NCI-H446 treated with DMSO at 0.1 percent for 48 hours (cell line): Measurements from ENCODE around the gene TRIM59.

Experiments used
- DNase-seq: peaks from one replicate; lab custom pipeline; 2025; lab: John Stamatoyannopoulos, UW

Gene TRIM59

GRCh38 chr3:160449636-160450598, at the start of gene TRIM59:
Gene TRIM59, minus strand, starts transcription at chr3:160449786. Its CDS starts 10,603 bp downstream, at chr3:160439183.
- no peak for DNase-seq

DNA sequence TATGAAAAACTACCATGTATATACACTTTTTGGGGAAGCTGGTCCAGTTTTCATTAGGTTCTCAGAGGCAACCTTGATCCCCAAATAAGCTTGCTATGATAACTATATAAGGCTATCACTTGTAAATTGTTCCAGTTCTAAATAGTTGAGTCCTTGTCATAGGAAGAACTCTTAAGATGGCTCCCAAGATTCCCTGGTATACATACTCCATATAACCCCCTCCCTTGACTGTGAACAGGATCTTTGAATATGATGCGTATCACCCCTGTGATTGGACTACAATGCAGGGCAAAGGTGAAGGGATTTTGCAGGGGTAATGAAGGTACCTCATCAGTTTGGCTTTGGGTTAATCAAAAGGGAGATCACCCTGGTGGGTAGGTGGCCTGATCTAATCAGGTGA, 48.6 kb upstream of the TRIM59 start:
- DNase-seq = no peak

GRCh38 chr3:160490166-160490565, 40.6 kb upstream of the TRIM59 start:
- DNase-seq = no peak

DNA sequence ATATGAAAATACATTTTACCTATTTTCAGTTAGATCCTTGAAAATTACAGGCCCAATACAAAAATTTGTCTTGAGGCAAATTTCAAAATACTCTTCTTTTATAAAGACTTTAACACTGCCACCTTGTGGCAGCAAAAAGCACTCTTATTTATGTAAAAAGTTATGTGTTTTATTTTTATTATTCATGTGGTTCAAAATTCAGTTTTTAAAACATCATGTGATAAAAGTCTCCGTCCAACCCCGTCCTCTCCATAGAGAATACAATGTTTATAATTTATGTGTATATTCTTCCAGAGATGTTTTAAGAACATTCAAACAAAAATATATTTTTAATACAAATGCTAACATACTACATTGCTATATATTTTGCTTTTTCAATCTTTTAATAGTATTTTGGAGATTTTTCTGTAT, 36.9 kb upstream of the TRIM59 start:
- peak; percentile 38 for DNase-seq

- no peak for DNase-seq
Measured at GRCh38 chr3:160482796-160483195, 33.2 kb upstream of the TRIM59 start.

DNA sequence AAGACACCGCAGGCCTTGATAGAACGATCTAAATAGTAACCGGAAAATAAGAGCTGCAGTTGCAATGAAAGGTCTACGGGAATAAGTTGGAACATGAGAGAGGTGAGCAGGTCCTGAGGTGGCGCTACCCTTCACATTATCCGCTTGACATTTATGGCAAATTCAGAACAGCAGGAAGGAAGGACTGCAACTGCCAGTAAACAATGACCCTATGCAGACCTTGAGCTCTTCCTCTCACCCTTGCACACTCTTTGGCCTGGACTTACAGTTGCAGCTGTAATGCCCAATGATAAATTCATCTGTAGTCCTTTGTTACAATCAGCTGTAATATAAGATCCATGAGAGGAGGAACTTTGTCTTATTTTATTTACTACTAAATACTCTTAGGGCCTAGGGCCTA, 32.3 kb upstream of the TRIM59 start:
- no peak for DNase-seq

- no peak for DNase-seq
Measured at GRCh38 chr3:160480931-160481330, 31.3 kb upstream of the TRIM59 start.

- no peak for DNase-seq
Measured at GRCh38 chr3:160479376-160479775, 29.8 kb upstream of the TRIM59 start.

GRCh38 chr3:160478338-160478737, 28.8 kb upstream of the TRIM59 start:
- no peak for DNase-seq

GRCh38 chr3:160477750-160478149, 28.2 kb upstream of the TRIM59 start:
- DNase-seq = no peak

GRCh38 chr3:160475884-160476283, 26.3 kb upstream of the TRIM59 start:
- DNase-seq = no peak

- no peak for DNase-seq
Measured at GRCh38 chr3:160475153-160475552, 25.6 kb upstream of the TRIM59 start.

- no peak for DNase-seq
Measured at GRCh38 chr3:160474416-160474838, 24.8 kb upstream of the TRIM59 start.

GRCh38 chr3:160473978-160474377, 24.4 kb upstream of the TRIM59 start:
- DNase-seq = no peak

- no peak for DNase-seq
Measured at GRCh38 chr3:160473221-160473620, 23.6 kb upstream of the TRIM59 start.

- DNase-seq = no peak
Measured at GRCh38 chr3:160472344-160472743, 22.8 kb upstream of the TRIM59 start.

- no peak for DNase-seq
Measured at GRCh38 chr3:160471892-160472291, 22.3 kb upstream of the TRIM59 start.

GRCh38 chr3:160470181-160470580, 20.6 kb upstream of the TRIM59 start:
- DNase-seq = no peak

GRCh38 chr3:160464971-160465370, 15.4 kb upstream of the TRIM59 start:
- no peak for DNase-seq

GRCh38 chr3:160464321-160464720, 14.7 kb upstream of the TRIM59 start:
- no peak for DNase-seq

DNA sequence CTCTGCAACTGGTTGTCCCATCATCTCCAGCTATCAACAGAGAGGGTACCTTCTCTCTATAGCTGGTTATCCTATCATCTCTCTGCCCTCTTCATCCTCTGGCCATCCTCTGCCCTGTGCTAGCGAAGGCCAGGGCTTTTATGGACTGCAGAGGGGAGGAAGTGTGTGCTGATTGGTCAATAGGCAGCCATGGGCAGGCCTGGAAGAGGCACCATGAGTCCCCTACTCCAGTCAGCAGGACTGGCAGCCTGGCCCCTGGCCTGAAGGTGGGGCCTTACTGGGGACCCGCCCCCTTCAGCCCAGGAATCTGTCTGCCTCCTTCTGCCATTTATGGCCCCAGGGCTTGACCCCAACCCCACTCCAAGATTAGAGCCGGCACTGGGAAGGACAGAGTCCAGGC, 10.4 kb upstream of the TRIM59 start:
- no peak for DNase-seq

GRCh38 chr3:160459450-160459970, 9.9 kb upstream of the TRIM59 start:
- DNase-seq = no peak

- DNase-seq = no peak
Measured at GRCh38 chr3:160458151-160458550, 8.6 kb upstream of the TRIM59 start.

DNA sequence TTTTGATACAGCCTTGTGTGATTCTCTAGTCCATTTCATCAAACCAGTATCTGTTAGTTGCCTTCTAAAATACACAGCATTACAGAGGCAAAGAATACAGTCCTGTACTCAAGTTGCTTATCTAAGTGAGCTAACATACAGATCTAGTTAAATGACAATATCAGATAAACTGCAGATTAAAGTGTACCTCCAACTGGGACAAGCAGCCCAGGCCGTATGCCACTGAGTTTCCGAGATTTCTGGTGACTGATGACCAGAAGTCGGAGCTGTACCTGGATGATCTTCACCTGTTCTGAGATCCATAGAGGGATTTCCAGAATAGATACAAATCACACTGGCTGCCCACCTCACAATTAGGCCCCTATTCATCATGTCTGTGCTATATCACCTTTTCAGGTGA, 6.3 kb upstream of the TRIM59 start:
- no peak for DNase-seq
